HG02759 (cell line): ENCODE measurements around the gene MRTFA.
"Not testable (repeated sequence)": the region's sequence is repeated elsewhere in the genome, so short reads cannot be mapped to it uniquely, and the experiment has no call there.

Experiments used
- ATAC-seq: cut with Tn5 transposase; IDR thresholded peaks from one replicate; pipeline ENCODE4 v1.9.1; 2021; ENCODE audit warnings: mild to moderate bottlenecking, moderate library complexity; ENCODE audit not compliant: unreplicated experiment

Gene MRTFA

GRCh38 chr22:40636380-40637182, at the start of gene MRTFA:
MRTFA (minus strand) TSS chr22:40636719.
- peak; percentile 93 for ATAC-seq

GRCh38 chr22:40685406-40685805, 48.9 kb upstream of the MRTFA start:
- ATAC-seq = no peak

GRCh38 chr22:40684728-40685127, 48.2 kb upstream of the MRTFA start:
- no peak for ATAC-seq

DNA sequence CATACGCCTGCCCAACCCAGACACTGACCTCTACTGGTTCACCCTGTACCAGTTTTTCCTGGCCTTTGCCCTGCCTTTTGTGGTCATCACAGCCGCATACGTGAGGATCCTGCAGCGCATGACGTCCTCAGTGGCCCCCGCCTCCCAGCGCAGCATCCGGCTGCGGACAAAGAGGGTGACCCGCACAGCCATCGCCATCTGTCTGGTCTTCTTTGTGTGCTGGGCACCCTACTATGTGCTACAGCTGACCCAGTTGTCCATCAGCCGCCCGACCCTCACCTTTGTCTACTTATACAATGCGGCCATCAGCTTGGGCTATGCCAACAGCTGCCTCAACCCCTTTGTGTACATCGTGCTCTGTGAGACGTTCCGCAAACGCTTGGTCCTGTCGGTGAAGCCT, 44.9 kb upstream of the MRTFA start:
- ATAC-seq = no peak

GRCh38 chr22:40680819-40681183, 44.3 kb upstream of the MRTFA start:
- ATAC-seq = no peak

DNA sequence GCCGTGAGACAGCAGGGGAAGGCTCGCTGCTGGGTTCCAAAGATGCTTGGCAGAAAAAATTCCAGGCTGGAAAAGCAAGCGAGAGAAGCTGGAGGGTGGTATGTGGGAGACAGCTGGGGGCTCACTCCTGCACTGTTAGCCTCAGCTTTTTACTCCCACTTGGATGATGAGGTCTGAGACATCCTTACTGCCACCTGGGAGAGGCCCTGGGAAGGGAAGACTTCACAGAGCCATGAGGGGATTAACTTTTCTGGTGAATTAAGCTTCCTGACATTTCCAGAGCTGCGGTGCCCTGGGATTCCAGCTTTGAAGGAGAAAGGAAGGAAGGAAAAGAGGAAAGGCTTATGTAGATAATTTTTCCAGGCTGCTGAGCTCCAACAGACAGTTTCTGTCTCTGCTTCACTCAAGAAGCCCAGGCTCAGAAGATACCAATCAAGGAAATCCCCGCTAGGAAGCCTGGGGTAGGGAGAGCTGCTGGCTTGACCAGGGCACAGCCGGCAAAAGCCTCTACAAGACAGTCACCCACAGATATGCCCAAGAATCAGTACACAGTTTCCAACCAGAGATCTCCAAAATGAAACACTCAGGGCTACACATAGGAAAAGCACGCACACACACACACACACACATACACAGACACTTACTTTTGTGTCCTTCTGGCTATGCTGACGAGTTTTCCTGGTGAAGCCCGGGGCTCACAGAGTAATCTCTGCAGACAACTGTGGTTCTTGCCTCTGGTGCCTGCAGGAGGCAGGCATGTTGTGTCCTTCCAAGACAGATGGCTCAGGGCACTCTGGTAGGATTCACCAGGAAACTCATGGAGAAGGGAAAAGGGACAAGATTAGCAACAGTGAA, 43.7 kb upstream of the MRTFA start:
- ATAC-seq = no peak

DNA sequence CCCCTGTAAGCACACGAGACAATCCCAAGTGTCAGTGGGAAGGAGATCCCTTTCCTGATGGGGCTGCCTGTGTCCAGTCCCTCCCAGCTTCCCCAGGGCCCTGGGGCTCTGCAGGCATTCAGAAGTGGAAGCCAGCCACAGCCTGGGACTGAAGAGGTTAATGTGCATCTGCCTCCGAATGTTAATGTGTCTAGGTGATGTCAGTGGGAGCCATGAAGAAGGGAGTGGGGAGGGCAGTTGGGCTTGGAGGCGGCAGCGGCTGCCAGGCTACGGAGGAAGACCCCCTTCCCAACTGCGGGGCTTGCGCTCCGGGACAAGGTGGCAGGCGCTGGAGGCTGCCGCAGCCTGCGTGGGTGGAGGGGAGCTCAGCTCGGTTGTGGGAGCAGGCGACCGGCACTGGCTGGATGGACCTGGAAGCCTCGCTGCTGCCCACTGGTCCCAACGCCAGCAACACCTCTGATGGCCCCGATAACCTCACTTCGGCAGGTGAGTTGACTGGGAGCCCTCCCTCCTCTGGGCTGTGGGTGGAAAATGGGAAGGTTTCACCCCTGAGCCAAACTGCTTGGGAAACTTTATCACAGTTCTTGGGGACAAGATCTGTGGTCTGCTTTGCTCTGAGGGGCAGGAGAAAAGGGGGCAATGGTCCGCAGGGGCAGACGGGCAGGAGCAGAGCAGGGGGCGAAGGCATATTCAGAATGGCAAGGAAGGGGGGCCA, 42.9 kb upstream of the MRTFA start, which contains the start of gene MCHR1:
TSS of gene MCHR1 (plus strand) at position 236 of the 715 bp plus-strand sequence. CDS start at position 405, 169 bp downstream.
- no peak for ATAC-seq

DNA sequence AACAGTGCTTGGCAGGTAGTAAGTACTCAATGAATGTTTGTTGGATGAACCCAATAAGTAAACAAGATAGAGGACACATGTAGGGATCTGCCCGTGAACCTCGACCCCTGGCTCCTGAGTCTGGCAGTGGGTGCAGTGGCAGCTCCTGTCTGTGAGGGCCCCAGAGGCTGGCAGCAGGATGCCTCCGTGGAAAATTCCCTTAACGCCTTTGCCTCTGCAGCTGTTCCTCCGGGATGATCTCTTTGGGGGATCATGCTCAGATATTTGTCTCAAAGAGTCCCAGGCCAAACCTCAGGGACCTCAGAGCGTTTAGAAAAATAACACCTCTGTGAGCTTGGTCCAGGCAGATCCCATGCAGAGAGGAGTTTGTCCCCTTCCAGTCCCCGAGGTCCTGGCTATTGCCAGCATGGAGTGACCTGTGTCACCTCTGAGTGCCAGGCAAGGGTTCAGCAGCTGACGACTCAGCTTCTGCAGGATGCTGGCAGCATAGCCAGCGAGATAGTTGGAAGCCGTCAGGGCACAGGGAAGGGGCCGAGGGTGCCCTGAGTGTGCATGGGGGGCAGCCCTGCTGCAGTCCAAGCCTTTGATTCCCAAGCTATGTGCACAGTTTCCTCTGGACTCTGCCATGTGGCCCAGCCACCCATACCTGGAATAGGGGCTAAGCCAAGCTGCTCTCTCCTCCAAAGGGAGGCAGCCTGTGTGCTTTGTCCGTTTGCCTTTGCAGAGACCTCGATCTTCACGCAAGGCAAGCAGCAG, 42.2 kb upstream of the MRTFA start:
- no peak for ATAC-seq

DNA sequence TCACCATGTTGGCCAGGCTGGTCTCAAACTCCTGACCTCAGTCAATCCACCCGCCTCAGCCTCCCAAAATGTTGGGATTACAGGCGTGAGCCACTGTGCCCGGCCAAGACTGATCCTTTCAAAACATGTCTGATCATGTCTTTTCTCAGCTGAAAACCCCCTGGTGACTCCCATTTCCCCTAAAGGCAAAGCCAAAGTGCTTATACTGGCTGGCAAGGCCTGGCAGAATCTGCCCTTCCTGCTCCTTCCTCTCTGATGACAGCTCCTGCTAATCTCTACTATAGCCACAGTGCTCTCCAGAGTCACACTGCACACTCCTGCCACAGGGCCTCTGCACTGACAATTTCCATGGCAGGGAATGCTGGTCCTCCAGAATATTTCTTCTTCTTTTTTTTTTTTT, 40.1 kb upstream of the MRTFA start:
- ATAC-seq = no peak

GRCh38 chr22:40676166-40676565, 39.6 kb upstream of the MRTFA start:
- not testable (repeated sequence) for ATAC-seq

DNA sequence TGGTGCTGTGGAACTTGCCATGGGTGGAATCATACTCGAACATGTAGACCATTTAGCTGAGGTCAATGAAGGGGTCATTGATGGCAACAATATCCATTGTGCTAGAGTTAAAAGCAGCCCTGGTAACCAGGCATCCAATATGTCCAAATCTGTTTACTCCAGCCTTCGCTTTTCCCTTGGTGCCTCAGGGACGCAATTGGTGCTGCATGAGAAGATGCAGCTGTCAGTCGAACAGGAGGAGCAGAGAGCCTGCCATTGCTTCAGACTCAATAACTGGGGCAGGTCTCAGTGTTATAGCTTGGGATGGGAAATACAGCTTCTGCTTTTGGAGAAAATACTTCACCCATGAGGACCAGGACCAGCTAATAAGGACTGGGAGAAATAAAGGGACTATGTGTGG, 37.8 kb upstream of the MRTFA start:
- no peak for ATAC-seq

GRCh38 chr22:40673017-40673416, 36.5 kb upstream of the MRTFA start:
- no peak for ATAC-seq

DNA sequence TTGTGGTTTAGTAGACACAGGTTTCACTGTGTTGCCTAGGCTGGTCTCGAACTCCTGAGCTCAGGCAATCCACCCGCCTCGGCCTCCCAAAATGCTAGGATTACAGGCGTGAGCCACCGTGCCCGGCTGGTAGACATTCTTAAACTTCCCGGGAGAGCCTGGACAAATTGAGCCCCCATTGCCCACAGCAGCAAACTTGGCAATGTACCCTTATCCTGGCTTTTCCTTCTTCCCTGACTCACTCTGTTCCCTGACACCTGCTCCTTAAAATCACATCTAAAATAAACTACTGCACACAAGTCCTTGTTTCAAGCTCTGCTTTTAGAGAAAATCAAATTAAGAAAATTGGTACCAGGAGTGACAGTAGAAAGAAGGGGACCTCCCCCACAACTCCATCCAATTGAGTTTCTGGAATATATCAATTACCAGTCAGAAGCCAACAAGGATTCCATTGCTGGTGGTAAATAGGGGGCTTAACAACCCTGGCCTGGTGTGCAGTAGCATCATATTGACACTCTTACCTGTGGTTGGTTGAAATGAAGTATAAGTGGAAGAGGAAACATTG, 35.4 kb upstream of the MRTFA start:
- ATAC-seq = no peak

DNA sequence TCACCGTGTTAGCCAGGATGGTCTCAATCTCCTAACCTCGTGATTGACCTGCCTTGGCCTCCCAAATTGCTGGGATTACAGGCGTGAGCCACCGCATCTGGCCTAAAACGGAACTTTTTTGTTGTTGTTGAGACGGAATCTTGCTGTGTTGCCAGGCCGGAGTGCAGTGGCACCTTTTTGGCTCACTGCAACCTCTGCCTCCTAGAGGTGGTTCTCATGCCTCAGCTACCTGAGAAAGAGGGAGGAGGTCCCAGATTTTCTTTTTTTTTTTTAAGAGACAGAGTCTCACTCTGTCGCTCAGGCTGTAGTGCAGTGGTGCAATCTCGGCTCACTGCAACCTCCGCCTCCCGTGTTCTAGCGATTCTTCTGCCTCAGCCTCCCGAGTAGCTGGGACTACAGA, 34.9 kb upstream of the MRTFA start:
- no peak for ATAC-seq

DNA sequence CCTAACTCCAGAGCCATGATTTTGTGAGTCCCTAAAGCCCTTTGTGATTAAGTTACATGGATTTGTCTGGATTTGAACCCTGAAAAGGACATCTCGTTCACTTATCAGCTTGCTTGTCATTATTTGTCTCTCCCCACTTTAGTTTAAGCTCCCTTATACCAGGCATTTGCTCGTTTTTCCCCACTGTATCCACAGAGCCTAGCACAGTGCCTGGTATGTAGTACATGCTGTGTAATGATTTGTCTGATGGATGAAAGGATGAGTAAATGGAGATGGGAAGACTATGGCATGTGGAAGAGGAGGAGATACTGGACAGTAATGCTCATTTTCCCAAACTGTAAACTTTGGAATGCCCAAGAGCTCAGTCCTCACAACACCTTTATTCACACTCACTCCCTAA, 33.5 kb upstream of the MRTFA start:
- ATAC-seq = no peak

GRCh38 chr22:40668611-40669411, 32.3 kb upstream of the MRTFA start:
- ATAC-seq = no peak

DNA sequence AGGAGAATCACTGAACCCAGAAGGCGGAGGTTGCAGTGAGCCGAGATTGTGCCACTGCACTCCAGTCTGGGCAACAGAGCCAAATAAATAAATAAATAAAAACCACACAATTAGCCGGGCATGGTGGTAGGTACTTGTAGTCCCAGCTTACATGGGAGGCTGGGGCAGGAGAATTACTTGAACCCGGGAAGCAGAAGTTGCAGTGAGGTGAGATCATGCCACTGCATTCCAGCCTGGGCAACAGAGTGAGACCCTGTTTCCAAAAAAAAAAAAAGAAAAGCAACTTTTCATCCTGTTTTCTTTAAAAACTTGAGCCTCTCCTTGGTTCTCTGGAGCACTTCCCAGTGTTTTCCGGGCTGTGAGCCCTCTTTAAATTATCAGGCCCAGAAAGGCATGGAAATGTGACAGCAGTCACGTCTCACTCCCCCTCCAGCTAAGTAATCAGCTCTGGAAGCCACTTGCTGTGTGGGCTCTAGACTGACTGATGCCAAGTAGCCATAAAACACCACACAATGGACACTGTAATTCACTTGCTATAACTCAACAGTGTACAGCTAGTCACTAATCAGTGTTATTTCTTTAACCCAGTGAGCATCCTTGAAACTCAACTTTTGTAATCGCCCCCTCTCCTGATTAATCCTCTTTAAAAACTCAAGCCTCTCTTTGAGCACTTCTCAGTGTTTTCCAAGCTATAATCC, 29.8 kb upstream of the MRTFA start:
- ATAC-seq = no peak

DNA sequence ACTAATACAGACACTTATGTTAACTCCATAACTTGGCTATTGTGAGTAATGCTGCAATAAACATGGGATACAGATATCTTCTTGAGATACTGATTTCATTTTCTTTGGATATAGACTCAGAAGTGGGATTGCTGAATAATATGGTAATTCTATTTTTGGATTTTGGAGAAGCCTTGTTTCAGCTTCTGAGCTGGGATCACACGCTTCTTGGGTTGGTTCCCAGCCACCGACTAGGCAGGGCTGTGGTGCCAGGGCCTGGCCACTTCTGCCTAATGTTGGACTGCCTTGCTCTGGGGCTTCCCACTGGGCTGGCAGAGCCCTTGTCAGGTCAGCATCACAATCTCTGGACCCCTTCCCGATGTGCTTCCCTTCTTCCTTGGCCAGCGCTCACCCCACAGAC, 28.8 kb upstream of the MRTFA start:
- ATAC-seq = no peak

DNA sequence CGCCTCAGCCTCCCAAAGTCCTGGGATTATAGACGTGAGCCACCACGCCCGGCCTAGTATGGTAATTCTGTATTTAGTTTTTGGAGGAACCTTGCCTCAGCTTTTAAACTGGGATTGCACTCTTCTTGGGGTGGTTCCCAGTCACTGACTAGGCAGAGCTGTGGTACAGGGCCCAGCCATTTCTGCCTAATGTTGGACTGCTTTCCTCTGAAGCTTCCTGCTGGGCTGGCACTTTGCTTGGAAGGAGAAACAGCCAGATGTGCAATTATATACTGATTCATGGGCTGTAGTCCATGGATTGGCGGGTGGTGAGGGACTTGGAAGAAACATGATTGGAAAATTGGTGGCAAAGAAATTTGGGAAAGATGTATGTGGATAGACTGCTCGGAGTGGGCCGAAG, 25.2 kb upstream of the MRTFA start:
- ATAC-seq = no peak
